ENCODE data around the gene AUH. TPM values are rescaled to one million over a fixed set of nuclear protein-coding genes. Genes with fewer than 3 reads are reported as not detected.

Gene AUH
- total RNA-seq, 2 experiments from 2014 or later = 28.2 to 31.4 TPM

DNA sequence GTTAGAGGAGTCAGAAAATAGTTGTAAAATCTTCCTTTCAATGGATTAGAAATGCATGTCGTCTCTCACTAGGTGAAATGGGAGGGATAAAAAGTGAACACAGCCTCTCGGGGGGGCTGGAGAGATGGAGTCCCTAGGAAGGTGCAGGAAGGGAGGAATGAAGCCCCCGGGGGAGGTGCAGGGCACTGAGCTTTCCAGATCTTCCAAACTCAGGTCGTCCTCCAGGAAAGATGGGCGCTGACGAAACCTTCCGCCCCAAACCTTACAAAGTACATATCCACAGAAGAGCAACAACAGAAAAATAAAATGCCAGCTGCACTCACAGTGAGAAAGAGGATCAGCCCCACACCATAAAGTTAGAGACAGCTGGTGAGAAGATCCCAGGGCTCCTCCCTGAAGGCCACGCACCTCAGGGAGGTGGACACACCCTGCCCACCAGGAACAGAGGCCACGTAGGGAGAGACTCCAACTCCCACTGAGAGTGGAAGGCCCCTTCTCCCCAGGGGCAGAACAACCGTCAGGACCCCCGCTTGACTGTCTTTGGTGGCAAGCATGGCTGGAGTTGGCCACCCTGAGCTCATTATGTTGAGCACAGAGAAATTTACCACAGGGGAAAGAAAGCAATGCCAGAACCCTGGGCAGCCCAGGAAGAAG lies 174.3 kb downstream of the AUH start:
- CTCF ChIA-PET = interaction anchor here (1.4 to 2.4 kb wide), 2 partner anchors 9 to 13 kb away, joined by 4 to 8 read pairs; no protein-coding TSS in a partner anchor
- POLR2A ChIA-PET = no interaction called here

DNA sequence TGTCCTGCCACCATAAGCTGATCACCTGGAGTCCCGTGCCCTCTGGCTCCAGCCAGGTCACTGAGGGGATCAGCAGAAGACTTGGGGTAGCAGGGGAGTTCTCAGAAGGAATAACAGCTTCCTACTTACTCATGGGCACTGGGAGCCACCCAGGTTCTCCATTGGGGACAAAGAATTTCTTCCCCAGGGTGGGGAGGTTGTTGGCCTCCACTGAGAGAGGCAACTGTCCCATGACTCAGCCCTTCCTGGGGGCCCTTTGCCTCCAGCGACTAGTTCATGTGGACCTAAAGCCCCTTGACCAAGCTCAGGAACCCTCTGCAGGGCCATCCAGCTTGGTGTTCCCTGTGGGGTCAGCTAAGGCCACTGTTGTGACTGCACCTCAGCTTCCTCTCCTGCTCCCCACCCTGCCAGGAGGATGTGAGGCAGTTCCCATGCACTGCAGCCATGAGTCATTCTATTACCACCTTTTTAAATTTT lies 175.0 kb downstream of the AUH start:
- ChIA-PET POLR2A (interaction anchor here (0.6 kb wide), 2 partner anchors 11 to 57 kb away, joined by 3 to 4 read pairs; no protein-coding TSS in a partner anchor), CTCF (interaction anchor here (1.2 to 2.4 kb wide), 2 partner anchors 9 to 12 kb away, joined by 4 to 8 read pairs; no protein-coding TSS in a partner anchor)

DNA sequence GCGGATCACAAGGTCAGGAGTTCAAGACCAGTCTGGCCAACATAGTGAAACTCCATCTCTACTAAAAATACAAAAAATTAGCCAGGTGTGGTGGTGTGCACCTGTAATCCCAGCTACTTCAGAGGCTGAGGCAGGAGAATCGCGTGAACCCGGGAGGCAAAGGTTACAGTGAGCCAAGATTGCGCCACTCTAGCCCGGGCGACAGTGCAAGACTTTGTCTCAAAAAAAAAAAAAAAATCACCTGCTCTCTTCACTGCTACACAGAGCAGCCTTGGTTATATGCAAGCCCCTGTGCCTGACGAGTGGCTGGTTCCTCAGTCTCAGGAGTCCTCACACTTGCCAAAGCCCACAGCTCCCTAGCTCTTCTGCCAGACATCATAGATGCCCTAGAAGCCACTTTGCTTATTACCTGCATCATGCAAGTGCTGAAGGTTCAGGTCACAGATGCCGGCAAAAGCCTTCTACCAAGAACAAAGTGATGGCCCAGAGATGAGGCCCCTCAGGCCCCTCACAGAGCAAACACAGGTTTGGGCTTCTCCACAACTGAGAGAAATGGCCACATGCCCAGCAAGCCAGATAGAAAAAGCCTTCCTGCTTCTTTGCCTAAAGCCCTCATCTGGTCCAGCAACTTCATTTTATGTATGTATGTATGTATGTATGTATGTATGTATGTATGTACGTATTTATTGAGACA lies 176.4 kb downstream of the AUH start:
- CTCF ChIA-PET = interaction anchor here (2.4 kb wide), 1 partner anchor 10 kb away, joined by 8 read pairs; no protein-coding TSS in a partner anchor
- POLR2A ChIA-PET = interaction anchor here (0.5 kb wide), 1 partner anchor 34 kb away, joined by 3 read pairs; no protein-coding TSS in a partner anchor

DNA sequence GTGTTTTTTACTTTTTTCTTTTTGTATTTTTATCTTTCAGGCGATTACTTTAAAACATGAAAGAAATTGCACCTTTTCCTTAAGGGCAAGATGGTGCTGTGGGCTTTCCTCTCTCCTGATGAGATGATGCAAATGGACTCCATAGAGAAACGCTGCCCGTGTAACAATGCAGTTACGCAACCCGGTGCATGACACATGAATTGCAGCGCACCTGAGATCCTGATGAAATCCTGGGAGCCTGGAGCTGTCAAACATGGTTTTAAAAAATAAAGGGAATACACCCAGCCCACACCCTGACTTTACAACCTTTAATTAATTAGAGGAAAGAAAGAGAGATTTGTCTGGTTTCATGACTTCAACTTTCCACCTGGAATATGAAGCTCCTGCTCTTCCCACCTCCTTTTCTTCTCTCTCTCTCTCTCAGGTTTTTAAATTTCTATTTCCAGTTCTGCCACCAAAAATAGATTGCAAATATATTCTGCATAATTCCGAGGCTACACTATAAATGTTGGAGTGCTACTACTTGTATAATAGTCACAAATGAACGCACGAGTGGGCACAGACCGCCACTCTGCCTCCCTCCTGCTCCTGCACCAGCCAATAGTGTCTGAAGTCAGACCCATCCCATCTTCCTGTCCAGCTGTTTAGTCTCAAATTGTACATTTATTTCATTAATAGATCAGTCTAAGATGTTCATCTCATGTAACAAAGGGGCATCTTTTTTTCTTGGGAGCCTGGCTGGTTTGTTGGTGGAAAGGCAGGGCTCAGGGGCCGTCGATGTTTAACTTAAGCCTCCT lies 179.1 kb downstream of the AUH start:
- ChIA-PET CTCF (no interaction called here), POLR2A (no interaction called here)

DNA sequence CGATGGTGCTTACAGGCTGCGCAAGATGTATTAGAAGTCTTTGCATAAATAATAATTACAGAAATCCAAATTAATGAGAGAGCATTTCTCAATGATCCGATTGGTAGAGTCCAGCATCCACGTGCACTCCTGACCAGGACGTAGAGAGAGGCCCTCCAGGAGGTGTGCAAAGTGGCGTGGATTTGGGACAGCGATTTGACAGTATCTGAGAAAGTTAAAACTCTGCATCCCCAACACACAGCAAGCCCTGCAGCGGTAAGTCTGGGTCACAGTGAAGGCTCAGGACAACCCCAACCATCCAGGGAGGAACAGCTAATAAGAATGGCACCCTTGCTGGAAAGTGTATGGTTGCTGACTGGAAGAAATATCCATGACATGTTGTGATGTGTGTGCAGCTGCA lies 180.2 kb downstream of the AUH start:
- ChIA-PET CTCF (no interaction called here), POLR2A (no interaction called here)

DNA sequence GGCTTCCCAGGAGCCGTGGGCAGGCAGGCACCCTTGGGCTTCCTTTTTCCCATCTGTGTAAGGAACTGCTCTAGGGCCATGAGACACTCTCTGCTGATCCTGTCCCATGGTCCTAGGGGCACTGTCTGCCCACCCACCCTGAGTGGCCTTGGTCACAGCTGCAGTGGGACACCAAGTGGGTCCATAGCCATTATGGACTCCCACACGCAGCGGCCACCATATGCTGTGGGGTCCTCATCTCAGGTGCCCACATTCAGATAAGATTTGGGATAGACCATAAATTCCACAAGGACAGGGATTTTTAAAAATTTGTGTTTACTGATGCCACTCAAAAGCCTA lies 180.8 kb downstream of the AUH start:
- ChIA-PET CTCF (no interaction called here), POLR2A (no interaction called here)

DNA sequence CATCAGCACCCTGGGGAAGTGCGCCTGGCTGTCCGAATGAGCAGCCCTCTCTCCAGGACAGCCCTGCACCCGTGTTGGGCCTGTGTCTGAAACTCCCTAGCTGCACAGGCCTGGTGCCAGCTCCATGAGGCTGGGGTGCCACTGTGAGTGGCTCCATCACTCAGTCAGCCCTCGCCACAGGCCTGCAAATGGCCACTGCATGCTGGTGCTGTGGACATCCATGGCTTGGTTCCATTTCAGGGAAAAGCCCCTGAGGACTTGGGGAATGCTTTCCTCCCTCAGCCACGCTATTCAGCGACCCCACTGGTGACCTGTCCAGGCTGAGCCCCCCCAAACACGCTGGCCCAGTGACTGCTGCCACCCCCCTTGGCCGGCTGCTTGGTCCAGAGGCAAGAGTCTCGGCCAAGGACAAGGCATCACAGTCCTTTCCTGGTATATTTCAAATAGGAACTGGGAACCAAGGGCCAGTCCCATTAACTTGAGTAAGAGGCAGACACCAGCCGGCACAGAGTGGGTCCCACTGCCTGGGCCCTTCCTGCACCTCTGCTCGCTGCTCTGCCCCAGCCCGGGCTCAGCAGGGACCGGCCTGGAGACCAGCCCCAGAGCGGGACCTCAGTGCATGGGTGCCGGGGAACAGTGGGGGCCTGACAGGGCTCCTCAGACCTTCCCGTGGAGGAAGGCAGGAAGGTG lies 181.3 kb downstream of the AUH start:
- ChIA-PET CTCF (no interaction called here), POLR2A (no interaction called here)

DNA sequence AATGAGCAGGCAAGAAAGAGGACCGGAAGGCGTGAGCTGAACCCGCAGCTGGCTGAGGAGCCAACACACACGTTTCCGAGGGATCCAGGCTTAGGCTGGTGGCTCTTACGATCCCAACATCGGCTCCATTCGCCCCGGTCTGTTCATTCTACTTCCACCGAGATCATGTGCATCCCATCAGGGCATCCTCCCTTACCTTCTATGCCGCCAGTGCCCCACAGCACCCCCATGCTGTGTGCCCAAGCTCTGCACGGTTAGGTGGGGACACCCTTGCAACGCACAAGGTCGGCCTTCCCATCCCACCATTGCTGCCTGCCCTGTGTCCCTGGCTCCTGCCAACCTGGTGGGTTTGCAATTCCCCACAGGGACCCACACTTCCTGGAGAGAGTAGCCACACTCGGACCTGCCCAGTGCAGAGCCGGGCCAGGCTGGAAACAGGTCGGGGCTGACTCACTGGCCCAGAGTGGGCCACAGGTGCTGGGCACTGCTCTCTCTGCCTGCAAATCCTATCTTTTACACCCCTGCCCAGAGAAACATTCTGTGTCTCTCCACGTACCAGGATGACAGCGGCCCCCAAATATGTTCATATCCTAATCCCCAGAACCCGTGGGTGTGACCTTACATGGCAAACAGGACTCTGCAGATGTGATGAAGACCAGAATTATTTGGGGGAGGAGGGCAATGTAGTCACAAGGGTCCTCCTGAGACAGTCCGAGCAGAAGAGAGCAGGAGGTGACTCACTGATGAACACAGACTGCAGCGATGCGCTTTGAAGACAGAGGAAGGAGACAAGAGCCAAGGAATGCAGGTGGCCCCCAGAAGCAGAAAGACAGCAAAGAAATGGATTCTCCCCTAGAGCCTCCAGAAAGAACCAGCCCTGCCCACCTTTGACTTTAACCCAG lies 182.2 kb downstream of the AUH start:
- ChIA-PET POLR2A (no interaction called here), CTCF (interaction anchor here (0.6 kb wide), 1 partner anchor 142 kb away, joined by 3 read pairs; no protein-coding TSS in a partner anchor)

DNA sequence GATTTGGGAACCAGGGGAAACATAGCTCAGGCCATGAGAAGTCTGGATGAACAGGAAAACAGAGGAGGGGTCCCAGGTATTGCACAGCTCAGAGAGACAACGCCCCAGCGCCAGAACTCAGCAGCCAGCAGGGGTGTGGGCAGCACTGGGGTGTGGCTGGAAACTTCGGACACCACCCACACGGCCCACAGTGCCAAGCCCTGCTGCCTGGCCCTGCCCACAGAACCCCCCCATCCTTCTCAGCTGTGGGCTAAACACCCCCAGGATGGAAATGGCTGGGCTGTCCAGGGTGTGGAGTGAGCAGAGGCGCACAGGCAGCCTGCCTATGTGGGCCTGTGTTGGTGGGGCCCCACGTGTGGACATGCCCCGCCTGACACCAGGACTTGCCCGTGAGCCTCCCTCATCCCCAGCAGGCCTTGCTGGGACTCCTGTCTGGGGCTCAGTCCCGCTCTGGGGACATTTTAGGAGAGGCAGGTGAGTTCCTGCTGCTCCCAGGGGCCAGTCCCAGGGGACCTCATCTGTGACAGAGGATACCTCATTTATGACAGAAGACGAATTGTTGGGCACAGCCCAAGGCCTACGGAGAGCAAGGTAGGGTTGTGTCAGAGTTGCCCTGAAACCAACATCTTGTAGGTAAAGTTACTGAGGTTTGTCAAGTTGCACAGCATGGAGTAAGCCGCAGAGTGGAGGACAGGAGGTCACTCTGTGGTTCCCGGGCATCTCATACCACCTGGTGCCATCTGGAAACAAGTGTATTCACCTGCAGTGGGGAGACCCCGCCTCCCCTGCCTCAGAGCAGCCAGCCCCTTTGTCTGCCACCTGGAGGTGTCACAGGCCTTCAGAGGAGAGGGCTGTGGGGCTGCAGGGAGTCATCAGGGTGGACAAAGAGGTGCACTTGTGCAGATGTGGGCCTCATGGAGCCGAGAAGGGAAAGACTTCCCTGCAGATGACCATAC lies 183.2 kb downstream of the AUH start:
- ChIA-PET CTCF (interaction anchor here (0.6 to 2.5 kb wide), 8 partner anchors 8 to 141 kb away, joined by 3 to 11 read pairs (median 4); no protein-coding TSS in a partner anchor), POLR2A (interaction anchor here (0.9 to 4.8 kb wide), 6 partner anchors 10 to 78 kb away, joined by 3 to 27 read pairs (median 4); no protein-coding TSS in a partner anchor)

DNA sequence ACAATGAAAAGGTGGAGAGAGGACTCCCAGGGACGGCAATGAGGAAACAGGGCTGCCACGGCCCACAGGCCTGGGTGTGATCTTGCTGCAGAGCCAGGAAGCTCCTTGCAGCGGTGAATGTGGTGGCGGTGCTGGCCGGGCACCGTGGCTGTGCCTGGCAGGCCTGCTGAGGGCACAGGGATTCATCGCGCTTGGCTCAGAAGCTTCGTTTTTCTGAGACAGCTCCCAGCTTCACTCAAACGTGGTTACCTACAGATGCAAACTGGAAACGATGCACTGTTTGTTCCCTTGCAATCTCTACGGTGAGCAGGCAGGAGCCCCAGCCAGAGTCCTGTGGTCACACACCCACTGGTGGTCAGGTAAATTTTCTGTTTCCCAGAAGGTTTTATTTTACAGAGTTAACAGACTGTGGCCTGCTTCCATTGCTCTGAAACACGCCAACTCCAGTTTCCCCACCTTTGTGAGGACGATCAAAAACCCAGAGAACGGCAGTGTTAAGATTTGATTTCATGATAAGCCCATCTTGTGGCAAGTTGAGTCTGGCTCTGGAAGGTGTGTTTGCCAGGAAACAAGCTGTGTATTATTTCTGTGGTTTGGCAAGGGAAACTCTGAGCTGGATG lies 183.9 kb downstream of the AUH start:
- POLR2A ChIA-PET = interaction anchor here (0.9 to 4.8 kb wide), 8 partner anchors 11 to 78 kb away, joined by 3 to 27 read pairs (median 4); no protein-coding TSS in a partner anchor
- CTCF ChIA-PET = interaction anchor here (0.7 to 2.5 kb wide), 10 partner anchors 9 to 30 kb away, joined by 3 to 11 read pairs (median 4); no protein-coding TSS in a partner anchor

DNA sequence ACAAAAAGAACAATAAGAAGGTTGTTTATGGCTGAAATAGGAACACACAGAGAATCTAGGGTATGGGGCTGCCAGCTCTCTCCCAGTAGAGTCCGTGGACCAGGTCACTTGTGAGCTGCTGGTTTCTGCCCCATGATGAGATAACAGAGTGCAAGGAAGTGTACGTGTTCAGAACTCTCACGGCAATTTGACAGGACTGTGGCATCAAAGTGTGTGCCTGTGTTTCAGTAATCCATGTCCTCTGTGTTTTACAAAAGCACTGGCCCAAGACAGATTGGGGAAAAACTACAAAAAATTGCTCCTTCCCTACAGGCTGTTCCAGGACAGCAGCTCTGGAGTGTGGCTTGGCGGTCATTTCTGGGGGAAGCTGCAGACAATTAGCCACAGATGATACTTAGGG lies 184.6 kb downstream of the AUH start:
- ChIA-PET POLR2A (interaction anchor here (0.9 to 4.8 kb wide), 6 partner anchors 11 to 45 kb away, joined by 3 to 27 read pairs (median 4); no protein-coding TSS in a partner anchor), CTCF (interaction anchor here (0.7 to 2.5 kb wide), 7 partner anchors 9 to 26 kb away, joined by 3 to 11 read pairs (median 4); no protein-coding TSS in a partner anchor)

DNA sequence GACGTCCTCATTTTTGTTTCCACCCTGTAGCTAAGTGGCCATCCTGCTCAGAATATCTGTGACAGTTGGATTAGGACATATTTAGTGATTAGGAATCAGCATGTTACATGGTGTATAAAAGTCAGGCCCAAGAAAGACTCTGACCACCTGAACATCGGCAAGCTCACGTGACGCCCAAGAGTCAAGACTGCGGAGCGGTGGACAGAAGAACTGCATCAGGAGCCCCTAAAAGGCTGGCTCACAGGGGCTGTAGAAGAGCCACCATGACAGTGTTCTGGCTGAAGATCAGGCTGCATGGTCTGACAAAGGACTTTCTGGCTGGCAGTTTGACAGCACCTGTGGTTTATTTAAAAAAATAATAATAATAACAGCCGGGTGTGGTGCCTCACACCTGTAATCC lies 185.3 kb downstream of the AUH start:
- POLR2A ChIA-PET = interaction anchor here (4.8 kb wide), 1 partner anchor 11 kb away, joined by 27 read pairs; no protein-coding TSS in a partner anchor

DNA sequence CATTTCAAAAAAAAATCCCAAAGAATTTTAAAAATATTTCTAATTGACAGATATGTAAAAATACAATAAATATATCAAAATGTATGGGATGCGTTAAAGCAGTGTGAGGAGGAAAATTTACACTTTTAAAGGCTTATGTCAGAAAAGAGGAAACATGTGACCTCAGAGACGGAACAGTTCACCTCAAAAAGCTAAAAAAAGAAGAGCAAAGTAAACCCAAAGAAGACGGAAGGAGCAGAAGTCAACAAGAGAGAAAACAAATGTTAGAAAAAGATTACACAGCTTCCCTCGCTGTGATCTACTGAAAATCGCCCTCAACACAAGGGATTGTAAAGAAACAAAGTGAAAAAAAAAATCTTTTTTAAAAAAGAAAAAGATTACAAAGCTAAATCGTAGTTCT lies 186.9 kb downstream of the AUH start:
- CTCF ChIA-PET = interaction anchor here (1.3 to 1.6 kb wide), 2 partner anchors 11 to 24 kb away, joined by 5 to 8 read pairs; no protein-coding TSS in a partner anchor
- POLR2A ChIA-PET = interaction anchor here (1.2 to 4.8 kb wide), 4 partner anchors 10 to 75 kb away, joined by 3 to 27 read pairs (median 4); no protein-coding TSS in a partner anchor

More for the DNA sequence above, 185.3 kb downstream of the AUH start:
- CTCF ChIA-PET = interaction anchor here (1.5 to 2.5 kb wide), 2 partner anchors 11 to 16 kb away, joined by 3 to 11 read pairs; no protein-coding TSS in a partner anchor

DNA sequence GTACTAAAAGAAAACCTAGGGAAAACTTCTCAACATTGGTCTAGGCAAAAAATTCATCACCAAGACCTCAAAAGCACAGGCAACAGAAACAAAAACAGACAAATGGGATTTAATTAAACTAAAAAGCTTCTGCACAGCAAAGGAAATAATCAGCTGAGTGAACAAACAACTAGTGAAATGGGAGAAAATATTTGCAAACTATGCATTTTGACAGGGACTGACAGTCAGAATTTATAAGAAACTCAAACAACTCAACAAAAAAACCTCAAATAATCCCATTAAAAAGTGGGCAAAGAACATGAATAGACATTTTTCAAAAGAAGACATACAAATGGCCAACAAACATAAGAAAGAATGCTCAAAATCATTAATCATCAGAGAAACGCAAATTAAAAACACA lies 189.4 kb downstream of the AUH start:
- ChIA-PET CTCF (no interaction called here), POLR2A (no interaction called here)

DNA sequence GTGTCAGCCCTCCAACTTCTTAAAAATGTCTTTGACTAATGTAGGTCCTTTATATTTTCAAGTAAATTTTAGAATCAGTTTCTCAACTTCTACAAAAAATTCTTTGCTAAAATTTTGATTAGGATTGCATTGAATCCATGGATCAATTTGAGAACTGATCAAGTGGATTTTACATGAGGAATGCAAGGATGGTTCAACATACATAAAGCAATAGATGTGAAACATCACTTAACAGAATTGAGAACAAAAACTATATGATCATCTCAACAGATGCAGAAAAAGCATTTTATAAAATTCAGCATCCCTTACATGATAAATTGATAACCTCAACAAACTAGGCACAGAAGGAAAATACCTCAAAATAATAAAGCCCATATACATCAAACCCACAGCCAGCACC lies 190.8 kb downstream of the AUH start:
- ChIA-PET POLR2A (no interaction called here), CTCF (no interaction called here)

DNA sequence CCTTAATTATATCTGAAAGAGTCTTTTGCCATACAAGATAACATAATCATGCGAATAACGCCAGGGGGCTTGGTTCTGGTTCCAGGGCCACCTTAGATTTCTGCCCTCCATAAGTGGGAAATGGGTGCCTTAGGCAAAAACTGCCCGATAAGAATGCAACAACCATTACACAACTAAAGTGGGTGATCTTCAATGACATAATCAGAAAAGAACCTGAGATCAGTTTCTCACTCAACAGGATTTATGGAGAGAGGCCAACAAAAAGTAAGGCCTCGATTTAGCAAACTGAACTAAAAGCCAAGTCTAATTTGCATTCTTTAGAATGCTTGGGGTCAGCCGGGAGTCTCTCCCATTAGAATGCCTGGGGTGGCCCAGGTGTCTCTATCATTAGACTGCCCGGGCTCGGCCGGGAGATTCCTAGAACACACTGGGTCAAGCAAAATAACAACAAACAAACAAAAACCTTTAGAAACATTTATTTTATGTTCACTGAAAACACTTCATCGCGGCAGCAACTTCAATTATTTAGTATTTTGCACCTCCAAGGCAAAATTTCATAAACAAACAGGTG lies 194.8 kb downstream of the AUH start:
- ChIA-PET POLR2A (interaction anchor here (3.8 kb wide), 1 partner anchor 9 kb away, joined by 27 read pairs; no protein-coding TSS in a partner anchor), CTCF (interaction anchor here (0.6 kb wide), 1 partner anchor 238 kb away, joined by 3 read pairs; no protein-coding TSS in a partner anchor)

Data from activated CD8-positive, alpha-beta memory T cell treated with anti-CD3 and anti-CD28 coated beads for 36 hours (primary cell).